DMS153 treated with DMSO at 0.1 percent for 48 hours (cell line): ENCODE measurements around the gene GIPC3.

Experiments used
- DNase-seq: peaks from one replicate; lab custom pipeline; 2025; ENCODE audit not compliant: unreplicated experiment; lab: John Stamatoyannopoulos, UW

GIPC3 gene

GRCh38 chr19:3585301-3586126 lies at the start of gene GIPC3:
Gene GIPC3 (plus strand): TSS chr19:3585478. CDS start chr19:3585598, 120 bp downstream.
- DNase-seq = no peak

- no peak for DNase-seq
Observed at GRCh38 chr19:3535563-3535965, 49.7 kb upstream of the GIPC3 start.

- DNase-seq = no peak
Observed at GRCh38 chr19:3535981-3536380, 49.3 kb upstream of the GIPC3 start.

GRCh38 chr19:3536429-3537100 lies 48.7 kb upstream of the GIPC3 start:
- no peak for DNase-seq

GRCh38 chr19:3537101-3537437 lies 48.2 kb upstream of the GIPC3 start:
- DNase-seq = no peak

GRCh38 chr19:3537438-3538240 lies 47.6 kb upstream of the GIPC3 start:
- no peak for DNase-seq

GRCh38 chr19:3538258-3538929 lies 46.9 kb upstream of the GIPC3 start:
- no peak for DNase-seq

- no peak for DNase-seq
Observed at GRCh38 chr19:3538965-3539755, 46.1 kb upstream of the GIPC3 start, which contains the start of gene TEKTIP1. Gene TEKTIP1 (plus strand): TSS chr19:3539174. CDS start chr19:3539178, 4 bp downstream.

GRCh38 chr19:3539756-3540118 lies 45.5 kb upstream of the GIPC3 start:
- DNase-seq = no peak

- DNase-seq = no peak
Observed at GRCh38 chr19:3543150-3544057, 41.9 kb upstream of the GIPC3 start.

GRCh38 chr19:3544058-3544376 lies 41.3 kb upstream of the GIPC3 start:
- no peak for DNase-seq

GRCh38 chr19:3544742-3545668 lies 40.3 kb upstream of the GIPC3 start:
- DNase-seq = peak; percentile 3

- no peak for DNase-seq
Observed at GRCh38 chr19:3545669-3546034, 39.6 kb upstream of the GIPC3 start.

GRCh38 chr19:3546119-3546518 lies 39.2 kb upstream of the GIPC3 start:
- DNase-seq = no peak

GRCh38 chr19:3547301-3547731 lies 38.0 kb upstream of the GIPC3 start:
- no peak for DNase-seq

- no peak for DNase-seq
Observed at GRCh38 chr19:3547767-3548282, 37.5 kb upstream of the GIPC3 start.

- no peak for DNase-seq
Observed at GRCh38 chr19:3548606-3549005, 36.7 kb upstream of the GIPC3 start.

GRCh38 chr19:3549816-3550215 lies 35.5 kb upstream of the GIPC3 start:
- DNase-seq = no peak
